Testis (tissue), 3 donors: ENCODE data around the gene NFKBIA. TPM values are rescaled to one million over a fixed set of nuclear protein-coding genes. Genes with fewer than 3 reads are reported as not detected.
A peak's percentile ranks its signal among the peaks of the same experiment; 100 is the strongest.

ENCODE experiments used
- DNase-seq: peaks from one replicate; pipeline ENCODE4 v3.0.0-alpha.2; 2019
- H3K27ac ChIP-seq, 2 donors: fragments of 200-600 bp; sonication (generic); one replicate each; pipeline ENCODE4 v1.5.1; 2019
- H3K27me3 ChIP-seq: fragments of 200-600 bp; sonication (generic); one replicate; pipeline ENCODE4 v1.5.1; 2019
- H3K36me3 ChIP-seq: fragments of 200-600 bp; sonication (generic); one replicate; pipeline ENCODE4 v1.5.1; 2017; ENCODE audit warnings: low read depth; ENCODE audit errors: missing control alignments
- H3K4me1 ChIP-seq: fragments of 200-600 bp; sonication (generic); one replicate; pipeline ENCODE4 v1.5.1; 2019
- H3K4me3 ChIP-seq, 2 donors: fragments of 200-600 bp; sonication (generic); one replicate each; pipeline ENCODE4 v1.5.1; 2017 to 2019
- H3K9me3 ChIP-seq: fragments of 200-600 bp; sonication (generic); one replicate; pipeline ENCODE4 v1.5.1; 2017
- POLR2A ChIP-seq: fragments of 450-650 bp; IDR thresholded peaks from one replicate; pipeline ENCODE4 v1.6.1; 2017; ENCODE audit warnings: antibody characterized with exemption, mild to moderate bottlenecking, moderate library complexity
- WGBS, 2 donors: methylation state at CpG; one replicate each; pipeline ENCODE4 v1.1.5; 2018; 5-methylcytosine and 5-hydroxymethylcytosine counted together
- intact Hi-C: fragments of 100-400 bp; cut with DNase I; formaldehyde crosslinking; loops from one replicate; pipeline ENCODE4 v1.15.1; 2023; ENCODE audit warnings: low total_unique reads
- polyA plus RNA-seq: library from polyadenylated mRNA; stranded (reverse); fragments of 350-450 nt; fragmentation: Illumina TruSeq; extraction: RNeasy Lipid Tissue Mini Kit (QIAGEN cat#74804); gene quantifications from one replicate; pipeline ENCODE4 v1.2.3, GENCODE V29; 2014; ENCODE audit warnings: low read depth, low replicate concordance; ENCODE audit not compliant: insufficient read depth
- total RNA-seq, 2 donors: library from RNA; depleted of rRNA; stranded (reverse); fragments of >200 nt; gene quantifications; one replicate each; pipeline ENCODE4 v1.2.3, GENCODE V29; 2016
- TF ChIP-seq, protein P1 (sequence below), 3 experiments: fragments of 450-650 bp in 2 of 3; fragments of 200-600 bp in 1 of 3; sonication (generic) in 1 of 3; IDR thresholded peaks; one replicate each; pipeline ENCODE4 v1.5.1; 2016 to 2019; ENCODE audit warnings: antibody characterized with exemption in 3 of 3, mild to moderate bottlenecking in 2 of 3, moderate library complexity in 1 of 3

The NFKBIA gene
- total and polyA plus RNA-seq, 3 donors from 2014 or later: 64.7 to 171 (median 154) TPM

DNA sequence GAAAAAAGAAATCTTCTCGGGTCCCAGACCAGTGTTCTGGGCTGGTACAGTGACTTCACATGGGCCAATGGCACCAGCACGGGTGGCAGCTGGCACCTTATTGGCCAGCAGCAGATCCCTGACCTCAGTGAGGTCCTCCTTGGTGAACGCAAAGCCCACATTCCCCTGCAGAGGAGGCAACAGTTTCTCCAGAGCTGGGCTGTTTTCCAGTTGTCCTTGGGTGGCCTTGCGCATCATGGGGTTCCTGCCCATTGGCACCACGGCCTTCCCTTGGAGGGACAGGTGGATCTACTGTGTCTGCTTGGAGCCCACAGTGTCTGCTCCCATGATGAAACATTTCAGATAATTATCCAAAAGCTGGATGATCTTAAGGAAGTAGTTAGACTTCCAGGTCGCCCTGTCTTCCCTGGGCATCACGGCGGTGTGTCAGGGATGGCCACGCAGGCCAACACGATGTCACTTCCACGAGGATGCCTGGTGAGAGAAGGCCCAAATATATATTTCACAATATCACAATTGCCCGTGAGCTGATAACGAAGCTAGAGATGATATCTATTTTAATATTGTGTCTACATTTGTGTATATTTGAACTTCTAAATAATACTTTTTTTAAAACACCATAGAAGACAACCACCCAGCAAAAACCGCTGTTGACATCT is 15.8 kb downstream of the NFKBIA start:
- H3K27me3 ChIP-seq: no peaks in the 10 kb centered on the region
- H3K9me3 ChIP-seq: no peaks in the 10 kb centered on the region
- no peak for DNase-seq
- H3K36me3 ChIP-seq: no peaks in the 10 kb centered on the region
- H3K27ac ChIP-seq: no peak overlapping the region
- TF ChIP-seq POLR2A: no peak
- no peak overlapping the region for H3K4me3 ChIP-seq
- intact Hi-C loops: no loop called here
- 79 to 94% methylated on average over 13 to 14 of the region's 14 CpGs for whole genome bisulfite sequencing, 2 donors
- peaks cover 24% of the 10 kb centered on the region for H3K4me1 ChIP-seq

DNA sequence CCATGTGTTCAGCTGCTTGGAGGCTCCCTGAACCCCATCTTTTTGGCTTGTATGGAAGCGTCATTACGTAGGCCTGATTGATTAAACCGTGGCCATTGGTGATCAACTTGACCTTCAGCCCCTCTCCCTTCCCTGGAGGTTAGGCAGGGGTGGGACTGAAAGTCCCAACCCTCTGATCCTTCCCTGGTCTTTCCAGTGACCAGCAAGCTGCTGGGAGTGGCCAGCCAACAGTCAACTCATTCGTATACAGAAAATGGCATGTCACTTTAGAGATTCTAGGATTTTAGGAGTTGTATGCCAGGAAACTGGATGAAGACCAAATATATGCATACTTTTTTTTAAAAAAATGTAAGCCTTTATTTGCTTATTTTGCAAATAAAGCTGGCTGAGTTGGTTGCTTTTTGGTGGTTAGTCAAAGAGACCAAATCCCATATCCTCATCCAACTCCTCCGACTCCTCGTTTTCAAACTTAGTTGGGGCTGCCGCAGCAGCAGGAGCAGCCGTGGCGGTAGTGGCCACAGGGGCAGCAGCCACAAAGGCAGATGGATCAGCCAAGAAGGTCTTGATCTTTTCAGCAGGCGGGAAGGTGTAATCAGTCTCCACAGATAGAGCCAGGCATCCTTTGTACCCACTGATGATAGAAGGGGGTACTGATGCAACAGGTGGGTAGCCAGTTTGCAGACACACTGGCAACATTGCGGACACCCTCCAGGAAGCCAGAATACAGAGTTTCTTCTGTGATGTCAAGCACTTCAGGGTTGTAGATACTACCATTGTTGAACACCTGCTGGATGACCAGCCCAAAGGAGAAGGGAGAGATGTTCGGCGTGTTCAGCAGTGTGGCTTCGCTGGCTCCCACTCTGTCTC is 16.6 kb downstream of the NFKBIA start:
- Histone ChIP-seq H3K9me3 (no peaks in the 10 kb centered on the region), H3K4me1 (peaks cover 25% of the 10 kb centered on the region), H3K4me3 (no peak overlapping the region), H3K27me3 (no peaks in the 10 kb centered on the region), H3K36me3 (no peaks in the 10 kb centered on the region), H3K27ac (no peak overlapping the region)
- 92 to 93% methylated on average over 13 to 14 of the region's 14 CpGs for whole genome bisulfite sequencing, 2 donors
- DNase-seq: no peak
- intact Hi-C loops: no loop called here
- TF ChIP-seq, protein P1, sequence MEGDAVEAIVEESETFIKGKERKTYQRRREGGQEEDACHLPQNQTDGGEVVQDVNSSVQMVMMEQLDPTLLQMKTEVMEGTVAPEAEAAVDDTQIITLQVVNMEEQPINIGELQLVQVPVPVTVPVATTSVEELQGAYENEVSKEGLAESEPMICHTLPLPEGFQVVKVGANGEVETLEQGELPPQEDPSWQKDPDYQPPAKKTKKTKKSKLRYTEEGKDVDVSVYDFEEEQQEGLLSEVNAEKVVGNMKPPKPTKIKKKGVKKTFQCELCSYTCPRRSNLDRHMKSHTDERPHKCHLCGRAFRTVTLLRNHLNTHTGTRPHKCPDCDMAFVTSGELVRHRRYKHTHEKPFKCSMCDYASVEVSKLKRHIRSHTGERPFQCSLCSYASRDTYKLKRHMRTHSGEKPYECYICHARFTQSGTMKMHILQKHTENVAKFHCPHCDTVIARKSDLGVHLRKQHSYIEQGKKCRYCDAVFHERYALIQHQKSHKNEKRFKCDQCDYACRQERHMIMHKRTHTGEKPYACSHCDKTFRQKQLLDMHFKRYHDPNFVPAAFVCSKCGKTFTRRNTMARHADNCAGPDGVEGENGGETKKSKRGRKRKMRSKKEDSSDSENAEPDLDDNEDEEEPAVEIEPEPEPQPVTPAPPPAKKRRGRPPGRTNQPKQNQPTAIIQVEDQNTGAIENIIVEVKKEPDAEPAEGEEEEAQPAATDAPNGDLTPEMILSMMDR (IDR thresholded peaks at IDR 0.05): no peak
- TF ChIP-seq POLR2A: no peak

DNA sequence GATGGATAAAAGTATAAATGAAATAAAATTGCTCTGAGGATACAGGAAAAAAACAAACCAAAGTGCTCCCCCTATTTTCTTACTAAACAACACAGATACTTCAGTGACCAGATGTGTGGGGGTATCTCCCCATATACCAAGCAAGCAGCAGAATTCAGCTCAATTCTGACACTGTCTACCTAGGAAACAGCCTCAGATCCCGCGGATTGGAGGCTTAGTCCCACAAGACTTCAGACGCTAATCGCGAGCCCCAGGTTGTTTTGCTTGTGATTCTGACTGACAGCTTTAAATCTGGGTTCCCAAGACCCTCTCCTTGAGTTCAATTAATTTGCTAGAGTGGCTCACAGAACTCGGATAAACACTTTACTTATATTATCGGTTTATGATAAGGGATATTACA is 17.3 kb downstream of the NFKBIA start:
- intact Hi-C loops: no loop called here
- DNase-seq: no peak
- H3K9me3 ChIP-seq: no peaks in the 10 kb centered on the region
- peak overlapping the region in 1 of 2 donors; percentile 86 for H3K27ac ChIP-seq
- H3K27me3 ChIP-seq: no peaks in the 10 kb centered on the region
- H3K4me1 ChIP-seq: peaks cover 25% of the 10 kb centered on the region
- H3K4me3 ChIP-seq: no peak overlapping the region
- H3K36me3 ChIP-seq: no peaks in the 10 kb centered on the region
- no peak for TF ChIP-seq POLR2A
- TF ChIP-seq, protein P1 (IDR thresholded peaks at IDR 0.05): no peak
- 65 to 77% methylated on average over 7 of the region's 7 CpGs for WGBS, 2 donors

DNA sequence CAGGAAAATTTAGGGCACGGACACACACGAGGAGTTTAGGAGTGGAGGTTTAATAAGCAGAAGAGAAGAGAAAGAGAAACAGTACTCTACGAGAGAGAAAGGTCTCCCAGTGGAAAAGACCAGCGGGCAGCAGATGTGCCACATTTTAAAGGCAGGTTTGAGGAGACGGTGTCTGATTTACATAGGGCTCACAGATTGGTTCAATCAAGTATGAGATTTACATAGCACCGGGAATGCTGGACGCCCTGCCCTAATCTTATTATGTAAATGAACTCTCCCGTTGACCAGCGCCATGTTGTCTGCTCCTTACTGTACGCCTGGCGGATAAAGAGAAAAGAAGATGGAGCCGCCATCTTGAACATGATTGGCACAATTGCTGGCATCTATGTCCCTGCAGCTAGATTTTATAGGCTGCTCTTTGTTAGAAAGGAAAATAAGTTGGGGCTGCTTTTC is 17.9 kb downstream of the NFKBIA start:
- intact Hi-C loops: no loop called here
- Histone ChIP-seq H3K4me1 (peaks cover 25% of the 10 kb centered on the region), H3K4me3 (no peak overlapping the region), H3K27me3 (no peaks in the 10 kb centered on the region), H3K36me3 (no peaks in the 10 kb centered on the region), H3K27ac (peak overlapping the region; percentile 32 to 86), H3K9me3 (no peaks in the 10 kb centered on the region)
- 43 to 60% methylated on average over 12 of the region's 12 CpGs for WGBS, 2 donors
- TF ChIP-seq POLR2A: no peak
- TF ChIP-seq, protein P1 (IDR thresholded peaks at IDR 0.05): no peak
- peak; percentile 46 for DNase-seq

DNA sequence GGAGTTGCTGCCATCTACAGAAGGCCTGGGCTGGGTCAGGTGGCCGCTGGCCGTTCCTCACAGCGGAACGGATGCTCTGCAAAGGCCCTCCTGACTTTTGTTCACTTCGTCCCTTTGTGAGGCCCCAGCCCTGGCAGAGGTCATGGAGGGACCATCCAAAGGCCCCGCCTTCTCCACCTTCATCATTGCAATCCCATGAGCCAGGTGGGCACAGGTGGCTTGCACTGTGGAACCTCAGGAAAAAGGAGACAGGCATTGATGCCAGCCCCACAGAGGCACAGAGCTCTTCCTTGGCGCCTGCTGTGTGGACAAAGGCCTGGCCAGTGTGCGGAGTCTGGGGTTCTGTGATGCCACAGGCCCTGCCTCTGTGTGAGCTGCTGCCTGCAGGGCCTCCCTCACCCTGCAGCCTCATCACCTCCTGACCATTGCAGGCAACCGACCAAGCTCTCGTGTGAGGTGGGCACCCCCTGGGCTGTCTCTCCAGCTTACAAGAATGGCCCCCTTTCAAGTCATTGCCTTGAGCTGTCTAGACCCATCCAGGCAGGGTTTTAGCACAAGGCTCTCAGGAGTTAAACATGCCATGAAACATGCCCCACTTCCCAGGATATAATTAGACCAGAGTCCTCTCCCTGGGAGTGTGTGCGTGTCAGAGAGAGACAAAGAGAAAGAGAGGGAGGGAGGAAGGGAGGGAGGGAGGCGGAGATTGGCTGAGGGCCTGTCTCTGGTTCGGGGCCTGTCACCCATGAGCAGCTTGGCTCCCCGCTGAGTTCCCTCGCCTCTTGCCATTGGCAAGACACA is 19.3 kb downstream of the NFKBIA start:
- no peak for TF ChIP-seq POLR2A
- TF ChIP-seq, protein P1 (IDR thresholded peaks at IDR 0.05): no peak
- Histone ChIP-seq H3K27me3 (no peaks in the 10 kb centered on the region), H3K9me3 (no peaks in the 10 kb centered on the region), H3K4me3 (no peak overlapping the region), H3K36me3 (no peaks in the 10 kb centered on the region), H3K4me1 (peaks cover 25% of the 10 kb centered on the region), H3K27ac (peak overlapping the region; percentile 72 to 86)
- DNase-seq: peak; percentile 85
- intact Hi-C loops: no loop called here
- WGBS, 2 donors: 49 to 54% methylated on average over 8 to 15 of the region's 15 CpGs
